GM18498 (cell line): ENCODE results near the gene EXOC4.

Experiments used
- ATAC-seq: cut with Tn5 transposase; IDR thresholded peaks from one replicate; pipeline ENCODE4 v1.9.1; 2021; ENCODE audit warnings: mild to moderate bottlenecking, moderate library complexity; ENCODE audit not compliant: unreplicated experiment

The EXOC4 gene

GRCh38 chr7:133419041-133419440, 166.2 kb downstream of the EXOC4 start:
- ATAC-seq = no peak

GRCh38 chr7:133423618-133424017, 170.7 kb downstream of the EXOC4 start:
- ATAC-seq = no peak

- no peak for ATAC-seq
These were observed 175.4 kb downstream of the EXOC4 start for GRCh38 chr7:133428326-133428725.

- ATAC-seq = no peak
These were observed 176.0 kb downstream of the EXOC4 start for GRCh38 chr7:133428876-133429275.

- ATAC-seq = no peak
These were observed 176.5 kb downstream of the EXOC4 start for GRCh38 chr7:133429371-133429770.

- no peak for ATAC-seq
These were observed 178.4 kb downstream of the EXOC4 start for GRCh38 chr7:133431134-133431724.

GRCh38 chr7:133433165-133433812, 180.4 kb downstream of the EXOC4 start:
- no peak for ATAC-seq

- ATAC-seq = no peak
These were observed 181.5 kb downstream of the EXOC4 start for GRCh38 chr7:133434246-133434865.

- no peak for ATAC-seq
These were observed 183.1 kb downstream of the EXOC4 start for GRCh38 chr7:133436014-133436428.

- no peak for ATAC-seq
These were observed 184.7 kb downstream of the EXOC4 start for GRCh38 chr7:133437544-133437943.

- ATAC-seq = no peak
These were observed 189.9 kb downstream of the EXOC4 start for GRCh38 chr7:133442818-133443217.

- ATAC-seq = no peak
These were observed 192.7 kb downstream of the EXOC4 start for GRCh38 chr7:133445617-133446016.

- ATAC-seq = no peak
These were observed 195.1 kb downstream of the EXOC4 start for GRCh38 chr7:133448012-133448411.

- ATAC-seq = no peak
These were observed 199.7 kb downstream of the EXOC4 start for GRCh38 chr7:133452577-133452976.

GRCh38 chr7:133458688-133459087, 205.8 kb downstream of the EXOC4 start:
- no peak for ATAC-seq

- no peak for ATAC-seq
These were observed 208.5 kb downstream of the EXOC4 start for GRCh38 chr7:133461421-133461820.

GRCh38 chr7:133475655-133476054, 222.8 kb downstream of the EXOC4 start:
- ATAC-seq = no peak

GRCh38 chr7:133477791-133478190, 224.9 kb downstream of the EXOC4 start:
- no peak for ATAC-seq

- no peak for ATAC-seq
These were observed 225.8 kb downstream of the EXOC4 start for GRCh38 chr7:133478591-133479135.

GRCh38 chr7:133479456-133480065, 226.7 kb downstream of the EXOC4 start:
- no peak for ATAC-seq

- ATAC-seq = no peak
These were observed 228.0 kb downstream of the EXOC4 start for GRCh38 chr7:133480868-133481267.

- no peak for ATAC-seq
These were observed 228.8 kb downstream of the EXOC4 start for GRCh38 chr7:133481676-133482075.
